Measurements from ENCODE around the gene KDM5C. TPM values are rescaled to one million over a fixed set of nuclear protein-coding genes. Genes with fewer than 3 reads are reported as not detected.

The KDM5C gene
- total and polyA plus RNA-seq, 8 donors = 64.3 to 106 (median 84.9) TPM

DNA sequence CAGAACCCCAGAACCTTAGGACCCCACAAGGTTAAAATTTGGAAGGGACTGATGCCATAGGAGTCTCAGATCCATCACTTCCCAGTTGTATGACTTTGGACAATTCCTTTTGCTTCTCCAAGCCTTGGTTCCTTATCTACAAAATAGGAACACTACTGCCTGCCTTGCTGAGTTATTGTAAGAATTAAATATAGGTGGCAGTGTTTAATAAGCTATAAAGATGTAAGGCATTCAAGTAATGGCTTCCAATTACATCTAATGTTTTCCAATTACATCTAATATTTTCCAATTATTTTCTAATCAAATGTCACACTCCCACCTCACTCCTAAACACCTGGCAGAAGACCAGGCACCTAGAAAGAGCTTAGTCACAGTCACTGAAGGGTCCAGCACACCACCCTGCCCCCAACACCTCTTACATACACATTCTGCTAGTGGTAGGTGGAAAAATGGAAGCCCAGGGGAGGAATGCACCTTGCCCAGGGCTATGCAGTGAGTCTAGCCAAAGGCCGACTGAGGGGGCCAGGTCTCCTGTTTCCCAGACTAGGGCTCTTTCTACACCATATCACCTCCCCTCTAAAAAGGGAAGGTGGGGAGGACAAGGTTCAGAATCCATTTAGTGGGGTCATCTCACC lies 24.5 kb upstream of the KDM5C start:
- Histone ChIP-seq H3K4me3 (no peak overlapping the region), H3K9me3 (no peaks in the 10 kb centered on the region), H3K27ac (no peak overlapping the region), H3K27me3 (no peaks in the 10 kb centered on the region), H3K4me1 (no peaks in the 10 kb centered on the region), H3K36me3 (peaks cover 0 to 7% of the 10 kb centered on the region in 2 donors)
- intact Hi-C loops (cut with DNase I) = no loop called here
- DNase-seq = no peak
- TF ChIP-seq, protein P1, sequence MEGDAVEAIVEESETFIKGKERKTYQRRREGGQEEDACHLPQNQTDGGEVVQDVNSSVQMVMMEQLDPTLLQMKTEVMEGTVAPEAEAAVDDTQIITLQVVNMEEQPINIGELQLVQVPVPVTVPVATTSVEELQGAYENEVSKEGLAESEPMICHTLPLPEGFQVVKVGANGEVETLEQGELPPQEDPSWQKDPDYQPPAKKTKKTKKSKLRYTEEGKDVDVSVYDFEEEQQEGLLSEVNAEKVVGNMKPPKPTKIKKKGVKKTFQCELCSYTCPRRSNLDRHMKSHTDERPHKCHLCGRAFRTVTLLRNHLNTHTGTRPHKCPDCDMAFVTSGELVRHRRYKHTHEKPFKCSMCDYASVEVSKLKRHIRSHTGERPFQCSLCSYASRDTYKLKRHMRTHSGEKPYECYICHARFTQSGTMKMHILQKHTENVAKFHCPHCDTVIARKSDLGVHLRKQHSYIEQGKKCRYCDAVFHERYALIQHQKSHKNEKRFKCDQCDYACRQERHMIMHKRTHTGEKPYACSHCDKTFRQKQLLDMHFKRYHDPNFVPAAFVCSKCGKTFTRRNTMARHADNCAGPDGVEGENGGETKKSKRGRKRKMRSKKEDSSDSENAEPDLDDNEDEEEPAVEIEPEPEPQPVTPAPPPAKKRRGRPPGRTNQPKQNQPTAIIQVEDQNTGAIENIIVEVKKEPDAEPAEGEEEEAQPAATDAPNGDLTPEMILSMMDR (IDR thresholded peaks at IDR 0.05) = no peak
- ATAC-seq = no peak

DNA sequence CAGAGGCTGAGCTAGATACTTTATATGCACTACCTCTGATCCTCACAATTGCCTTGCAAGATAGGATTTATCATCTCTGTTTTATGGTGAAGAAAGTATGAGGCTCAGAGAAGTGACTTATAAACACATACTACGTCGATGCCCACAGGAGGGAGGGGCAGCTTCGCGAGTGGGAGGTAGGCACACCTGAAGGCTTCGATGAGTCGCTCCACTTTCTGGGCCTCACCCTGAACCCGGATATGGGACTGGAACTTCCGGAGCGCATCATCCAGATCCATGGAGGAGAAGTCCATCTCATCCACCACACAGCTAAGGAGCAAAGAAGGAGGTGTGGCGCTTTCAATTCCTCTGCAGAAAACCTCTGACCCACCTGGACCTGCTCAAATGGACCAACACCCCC lies 22.9 kb upstream of the KDM5C start:
- Histone ChIP-seq H3K27ac (no peak overlapping the region), H3K4me1 (no peaks in the 10 kb centered on the region), H3K4me3 (no peak overlapping the region)

DNA sequence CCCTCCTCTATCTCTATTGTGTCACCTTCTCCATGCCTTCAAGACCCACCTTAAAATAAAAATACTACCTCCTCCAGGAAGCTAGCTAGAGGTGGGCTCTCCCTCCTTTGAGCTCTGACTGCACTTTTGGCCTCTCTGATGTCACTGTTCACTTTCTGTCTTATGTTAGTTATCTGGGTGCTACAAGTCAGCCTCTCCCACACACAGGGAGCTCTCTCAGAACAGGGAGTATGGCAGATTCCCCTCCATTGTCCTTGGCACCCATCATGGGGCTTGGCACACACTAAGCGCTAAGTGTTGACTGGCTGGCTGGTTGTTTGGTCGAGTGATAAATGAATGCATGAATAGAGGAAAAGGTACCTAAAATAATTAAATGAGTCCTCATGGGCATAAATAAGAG lies 21.2 kb upstream of the KDM5C start:
- TF ChIP-seq, protein P1 (IDR thresholded peaks at IDR 0.05) = no peak
- intact Hi-C loops (cut with DNase I) = no loop called here
- ATAC-seq = no peak
- Histone ChIP-seq H3K36me3 (peaks cover 0 to 7% of the 10 kb centered on the region in 2 donors), H3K27me3 (no peaks in the 10 kb centered on the region), H3K27ac (no peak overlapping the region), H3K9me3 (no peaks in the 10 kb centered on the region), H3K4me1 (no peaks in the 10 kb centered on the region), H3K4me3 (no peak overlapping the region)
- DNase-seq = no peak

More for the DNA sequence above, 22.9 kb upstream of the KDM5C start:
- DNase-seq (no peak), ATAC-seq (no peak)
- no peaks in the 10 kb centered on the region for H3K27me3 ChIP-seq
- TF ChIP-seq, protein P1 (IDR thresholded peaks at IDR 0.05) = no peak
- no peaks in the 10 kb centered on the region for H3K9me3 ChIP-seq
- H3K36me3 ChIP-seq = peaks cover 0 to 7% of the 10 kb centered on the region in 2 donors
- intact Hi-C loops (cut with DNase I) = no loop called here

DNA sequence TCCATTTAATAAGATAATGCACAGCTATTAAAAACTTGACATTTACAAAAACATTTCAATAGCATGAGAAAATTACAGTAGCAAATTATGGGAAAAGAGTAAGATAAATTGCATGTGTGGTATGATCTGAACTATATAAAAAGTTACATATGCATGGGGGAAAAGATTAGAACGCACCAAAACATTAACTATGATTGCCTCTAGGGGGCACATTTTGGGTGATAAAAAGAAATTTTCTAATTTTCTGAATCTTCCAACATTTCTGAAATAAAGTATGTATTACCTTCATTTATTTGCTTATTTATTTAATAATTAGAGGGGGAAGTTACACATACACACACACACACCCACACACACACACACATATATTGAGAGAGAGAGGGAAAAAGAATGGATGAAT lies 19.6 kb upstream of the KDM5C start:
- no peaks in the 10 kb centered on the region for H3K36me3 ChIP-seq
- H3K27ac ChIP-seq = no peak overlapping the region
- ATAC-seq (no peak), DNase-seq (no peak)
- H3K9me3 ChIP-seq = no peaks in the 10 kb centered on the region
- no peak overlapping the region for H3K4me3 ChIP-seq
- intact Hi-C loops (cut with DNase I) = no loop called here
- H3K27me3 ChIP-seq = no peaks in the 10 kb centered on the region
- TF ChIP-seq, protein P1 (IDR thresholded peaks at IDR 0.05) = no peak
- no peaks in the 10 kb centered on the region for H3K4me1 ChIP-seq

DNA sequence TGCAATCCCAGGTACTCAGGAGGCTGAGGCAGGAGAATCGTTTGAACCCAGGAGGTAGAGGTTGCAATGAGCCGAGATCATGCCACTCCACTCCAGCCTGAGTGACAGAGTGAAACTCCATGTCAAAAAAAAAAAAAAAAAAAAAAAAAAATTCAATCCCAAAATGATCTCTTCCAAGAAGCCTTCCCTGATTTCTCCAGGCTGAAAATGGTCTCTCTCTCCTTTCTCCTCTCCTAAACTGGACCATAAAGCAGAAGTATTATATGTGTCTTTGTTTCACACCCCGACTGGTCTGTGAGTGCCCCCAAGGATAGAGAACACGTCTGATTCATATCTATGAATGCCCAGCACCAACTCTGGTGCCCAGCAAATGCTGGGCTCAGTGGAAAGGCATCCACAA lies 17.3 kb upstream of the KDM5C start:
- ATAC-seq (no peak), DNase-seq (no peak)
- H3K27me3 ChIP-seq = no peaks in the 10 kb centered on the region
- intact Hi-C loops (cut with DNase I) = no loop called here
- no peak overlapping the region for H3K27ac ChIP-seq
- no peaks in the 10 kb centered on the region for H3K4me1 ChIP-seq
- H3K9me3 ChIP-seq = no peaks in the 10 kb centered on the region
- H3K36me3 ChIP-seq = peaks cover 0 to 4% of the 10 kb centered on the region in 2 donors
- TF ChIP-seq, protein P1 (IDR thresholded peaks at IDR 0.05) = no peak
- H3K4me3 ChIP-seq = no peak overlapping the region

Measured in left lung (tissue), 10 donors.